Dendritic cell treated with granulocyte-macrophage colony-stimulating factor and Interleukin-4, amounts not matched to agents 40 ng/mL and 50 ng/mL, for 4 days (primary cell): Measurements from ENCODE around the gene C3orf18.

Experiments
- H3K27ac Mint-ChIP-seq: one replicate; pipeline ENCODE4 v1.8.0; 2022; ENCODE audit warnings: mild to moderate bottlenecking, mixed read lengths
- H3K27me3 Mint-ChIP-seq: one replicate; pipeline ENCODE4 v1.8.0; 2022; ENCODE audit warnings: mild to moderate bottlenecking, mixed read lengths
- H3K36me3 Mint-ChIP-seq: one replicate; pipeline ENCODE4 v1.8.0; 2022; ENCODE audit warnings: low read depth, mixed read lengths
- H3K4me1 Mint-ChIP-seq: one replicate; pipeline ENCODE4 v1.8.0; 2022; ENCODE audit warnings: low read depth, mixed read lengths
- H3K4me3 Mint-ChIP-seq: one replicate; pipeline ENCODE4 v1.8.0; 2022; ENCODE audit warnings: mild to moderate bottlenecking, moderate library complexity, mixed read lengths
- H3K9me3 Mint-ChIP-seq: one replicate; pipeline ENCODE4 v1.8.0; 2022; ENCODE audit warnings: mixed read lengths
- intact Hi-C: fragments of 100-400 bp; cut with micrococcal nuclease; formaldehyde crosslinking; loops from one replicate; pipeline ENCODE4 v1.15.0; 2022

C3orf18 gene

GRCh38 chr3:50608278-50608677, 40.7 kb upstream of the C3orf18 start:
- peaks cover 98% of the 10 kb centered on the region for H3K36me3 Mint-ChIP-seq
- H3K27me3 Mint-ChIP-seq, result no peaks in the 10 kb centered on the region
- H3K9me3 Mint-ChIP-seq, result no peaks in the 10 kb centered on the region
- intact Hi-C loops, result no loop called here
- peak overlapping the region; percentile 99 for H3K27ac Mint-ChIP-seq
- peak overlapping the region; percentile 99 for H3K4me3 Mint-ChIP-seq
- peaks cover 55% of the 10 kb centered on the region for H3K4me1 Mint-ChIP-seq

GRCh38 chr3:50607271-50608091, 39.9 kb upstream of the C3orf18 start:
- H3K27me3 Mint-ChIP-seq, result no peaks in the 10 kb centered on the region
- H3K27ac Mint-ChIP-seq, result peak overlapping the region; percentile 99
- H3K4me3 Mint-ChIP-seq, result peak overlapping the region; percentile 99
- H3K9me3 Mint-ChIP-seq, result no peaks in the 10 kb centered on the region
- peaks cover 100% of the 10 kb centered on the region for H3K36me3 Mint-ChIP-seq
- intact Hi-C loops, result no loop called here
- H3K4me1 Mint-ChIP-seq, result peaks cover 60% of the 10 kb centered on the region

GRCh38 chr3:50606596-50606995, 39.0 kb upstream of the C3orf18 start:
- peaks cover 63% of the 10 kb centered on the region for H3K4me1 Mint-ChIP-seq
- peak overlapping the region; percentile 99 for H3K27ac Mint-ChIP-seq
- peaks cover 98% of the 10 kb centered on the region for H3K36me3 Mint-ChIP-seq
- H3K9me3 Mint-ChIP-seq, result no peaks in the 10 kb centered on the region
- H3K4me3 Mint-ChIP-seq, result peak overlapping the region; percentile 99
- intact Hi-C loops, result no loop called here
- no peaks in the 10 kb centered on the region for H3K27me3 Mint-ChIP-seq

- intact Hi-C loops, result no loop called here
- no peaks in the 10 kb centered on the region for H3K27me3 Mint-ChIP-seq
- peak overlapping the region; percentile 99 for H3K4me3 Mint-ChIP-seq
- peaks cover 68% of the 10 kb centered on the region for H3K4me1 Mint-ChIP-seq
- peak overlapping the region; percentile 99 for H3K27ac Mint-ChIP-seq
- no peaks in the 10 kb centered on the region for H3K9me3 Mint-ChIP-seq
- H3K36me3 Mint-ChIP-seq, result peaks cover 93% of the 10 kb centered on the region
These were observed 38.4 kb upstream of the C3orf18 start for GRCh38 chr3:50605901-50606326.

GRCh38 chr3:50604628-50605588, 37.4 kb upstream of the C3orf18 start:
- intact Hi-C loops, result no loop called here

GRCh38 chr3:50604110-50604621, 36.6 kb upstream of the C3orf18 start:
- Mint-ChIP-seq H3K4me1 (peaks cover 86% of the 10 kb centered on the region), H3K4me3 (peak overlapping the region; percentile 99)

More at GRCh38 chr3:50604628-50605588, 37.4 kb upstream of the C3orf18 start:
- Mint-ChIP-seq H3K27me3 (no peaks in the 10 kb centered on the region), H3K27ac (peak overlapping the region; percentile 99), H3K9me3 (no peaks in the 10 kb centered on the region), H3K36me3 (peaks cover 90% of the 10 kb centered on the region), H3K4me1 (peaks cover 78% of the 10 kb centered on the region), H3K4me3 (peak overlapping the region; percentile 99)

GRCh38 chr3:50603261-50604109, 35.9 kb upstream of the C3orf18 start:
- intact Hi-C loops, result no loop called here
- H3K27ac Mint-ChIP-seq, result peak overlapping the region; percentile 99
- no peaks in the 10 kb centered on the region for H3K9me3 Mint-ChIP-seq
- peaks cover 90% of the 10 kb centered on the region for H3K36me3 Mint-ChIP-seq
- H3K4me3 Mint-ChIP-seq, result peak overlapping the region; percentile 99
- no peaks in the 10 kb centered on the region for H3K27me3 Mint-ChIP-seq
- peaks cover 88% of the 10 kb centered on the region for H3K4me1 Mint-ChIP-seq

More at GRCh38 chr3:50604110-50604621, 36.6 kb upstream of the C3orf18 start:
- Mint-ChIP-seq H3K36me3 (peaks cover 90% of the 10 kb centered on the region), H3K9me3 (no peaks in the 10 kb centered on the region), H3K27ac (peak overlapping the region; percentile 99), H3K27me3 (no peaks in the 10 kb centered on the region)
- intact Hi-C loops, result no loop called here

- Mint-ChIP-seq H3K4me1 (peaks cover 85% of the 10 kb centered on the region), H3K9me3 (no peaks in the 10 kb centered on the region), H3K36me3 (peaks cover 89% of the 10 kb centered on the region), H3K4me3 (peak overlapping the region; percentile 42), H3K27me3 (no peaks in the 10 kb centered on the region), H3K27ac (peak overlapping the region; percentile 99)
- intact Hi-C loops, result loop anchor here (1.0 kb wide), 1 partner anchor 9 kb away; the partner anchor contains the start of gene CISH
These were observed 35.1 kb upstream of the C3orf18 start for GRCh38 chr3:50602595-50603191.

- H3K9me3 Mint-ChIP-seq, result no peaks in the 10 kb centered on the region
- peaks cover 72% of the 10 kb centered on the region for H3K36me3 Mint-ChIP-seq
- peaks cover 83% of the 10 kb centered on the region for H3K4me1 Mint-ChIP-seq
- H3K27me3 Mint-ChIP-seq, result no peaks in the 10 kb centered on the region
- peak overlapping the region; percentile 33 for H3K4me3 Mint-ChIP-seq
- intact Hi-C loops, result loop anchor here (1.0 kb wide), 1 partner anchor 9 kb away; no protein-coding TSS in a partner anchor
- peak overlapping the region; percentile 99 for H3K27ac Mint-ChIP-seq
These were observed 33.5 kb upstream of the C3orf18 start for GRCh38 chr3:50600841-50601591.

GRCh38 chr3:50600141-50600753, 32.7 kb upstream of the C3orf18 start:
- Mint-ChIP-seq H3K27ac (peak overlapping the region; percentile 99), H3K36me3 (peaks cover 65% of the 10 kb centered on the region), H3K4me3 (peak overlapping the region; percentile 41), H3K4me1 (peaks cover 83% of the 10 kb centered on the region), H3K27me3 (no peaks in the 10 kb centered on the region), H3K9me3 (no peaks in the 10 kb centered on the region)
- intact Hi-C loops, result no loop called here

GRCh38 chr3:50599716-50600118, 32.2 kb upstream of the C3orf18 start:
- intact Hi-C loops, result no loop called here
- H3K36me3 Mint-ChIP-seq, result peaks cover 65% of the 10 kb centered on the region
- H3K9me3 Mint-ChIP-seq, result no peaks in the 10 kb centered on the region
- H3K27me3 Mint-ChIP-seq, result no peaks in the 10 kb centered on the region
- peak overlapping the region; percentile 41 for H3K4me3 Mint-ChIP-seq
- peaks cover 83% of the 10 kb centered on the region for H3K4me1 Mint-ChIP-seq
- peak overlapping the region; percentile 99 for H3K27ac Mint-ChIP-seq
